K562 (cell line): ENCODE measurements around the gene TMEM150C. TPM values are rescaled to one million over a fixed set of nuclear protein-coding genes. Genes with fewer than 3 reads are reported as not detected.

Experiments used
- ATAC-seq: fragments of 200-7000 bp; cut with Tn5 transposase; 3 replicates; pipeline ENCODE4 v1.9.1; 2020; ENCODE audit warnings: moderate library complexity
- BruUV-seq: library from RNA; stranded (reverse); fragments of 400-500 nt; replicated peaks from 2 replicates; lab custom pipeline; 2021; lab: Mats Ljungman, UMichigan
- CTCF ChIA-PET: fragments of 300-600 bp; formaldehyde crosslinking; extraction: SDS; loops from one replicate; lab custom pipeline; 2021; ENCODE audit warnings: low intra/inter-chr PET ratio; lab: Yijun Ruan, JAX
- POLR2A ChIA-PET: fragments of 300-600, 350-650 bp; sonication (Branson Sonifier 250); formaldehyde crosslinking; extraction: SDS; loops from one replicate; lab custom pipeline; 2021; ENCODE audit warnings: antibody characterized with exemption, inconsistent platforms; lab: Yijun Ruan, JAX
- DNase-seq, 4 experiments: peaks; one replicate each; pipeline versions ENCODE4 v3.0.0 to v3.0.0-alpha.2; 2011 to 2018; ENCODE audit warnings: low spot score in 3 of 4, mixed read lengths in 3 of 4; ENCODE audit errors: extremely low read depth in 1 of 4
- FAIRE-seq: peaks from 2 replicates; lab custom pipeline; 2011; peaks lifted over from hg19 to GRCh38; lab: Jason Lieb, UNC
- H2AFZ ChIP-seq: 2 replicates; pipeline ENCODE4 v1.6.0; 2011; ENCODE audit warnings: low read depth, low read length, control low read depth, inconsistent platforms
- H3K27ac ChIP-seq: fragments of 200-600 bp; 3 replicates; pipeline ENCODE4 v1.8.0; 2011; ENCODE audit warnings: low read depth, mild to moderate bottlenecking, control low read depth, inconsistent platforms, low read length, moderate library complexity, mixed read lengths; ENCODE audit errors: extremely low read depth
- H3K27me3 ChIP-seq, 2 experiments: fragments of 300-600 bp in 1 of 2; 2 replicates in 1 of 2; 3 replicates in 1 of 2; pipeline versions ENCODE4 v1.6.0 to v1.8.0; 2011; ENCODE audit warnings: inconsistent platforms in 2 of 2, low read length in 2 of 2, mild to moderate bottlenecking in 1 of 2, mixed read lengths in 1 of 2, moderate library complexity in 1 of 2; ENCODE audit not compliant: control insufficient read depth in 2 of 2, insufficient read depth in 2 of 2
- H3K36me3 ChIP-seq: fragments of 300-600 bp; 3 replicates; pipeline ENCODE4 v1.8.0; 2011; ENCODE audit warnings: mild to moderate bottlenecking, low read length, inconsistent platforms; ENCODE audit not compliant: control insufficient read depth, insufficient read depth
- H3K4me1 ChIP-seq, 2 experiments: fragments of 200-600 bp in 1 of 2; replicated peaks in 1 of 2; 2 replicates in 1 of 2; 3 replicates in 1 of 2; pipeline versions ENCODE4 v1.5.1 to v1.8.0; 2011; ENCODE audit warnings: inconsistent platforms in 2 of 2, low read length in 2 of 2, mild to moderate bottlenecking in 1 of 2, mixed read lengths in 1 of 2, moderate library complexity in 1 of 2; ENCODE audit not compliant: control insufficient read depth in 2 of 2, insufficient read depth in 2 of 2
- H3K4me2 ChIP-seq: 2 replicates; pipeline ENCODE4 v1.6.1; 2011; ENCODE audit warnings: low read length, control low read depth, inconsistent platforms, mixed read lengths; ENCODE audit not compliant: insufficient read depth
- H3K4me3 ChIP-seq: fragments of 200-600 bp; sonication (generic), shearing (Covaris generic); 2 replicates; pipeline ENCODE4 v1.5.1; 2016; ENCODE audit warnings: control low read depth, inconsistent platforms
- H3K79me2 ChIP-seq: fragments of 200-600 bp; 3 replicates; pipeline ENCODE4 v1.8.0; 2011; ENCODE audit warnings: low read length, inconsistent platforms; ENCODE audit not compliant: control insufficient read depth, insufficient read depth
- H3K9ac ChIP-seq, 2 experiments: 2 replicates each; pipeline versions ENCODE4 v1.6.0 to v1.6.1; 2011; ENCODE audit warnings: low read depth in 2 of 2, low read length in 2 of 2, control low read depth in 1 of 2, inconsistent platforms in 1 of 2, mild to moderate bottlenecking in 1 of 2, mixed read lengths in 1 of 2; ENCODE audit not compliant: insufficient read depth in 1 of 2
- H3K9me1 ChIP-seq: one replicate; pipeline ENCODE4 v1.6.0; 2011; ENCODE audit warnings: inconsistent platforms, mild to moderate bottlenecking, low read length, moderate library complexity; ENCODE audit not compliant: control insufficient read depth, insufficient read depth
- H3K9me3 ChIP-seq: replicated peaks from 2 replicates; pipeline ENCODE4 v1.5.1; 2011; ENCODE audit warnings: low read depth, low read length, inconsistent platforms; ENCODE audit not compliant: control insufficient read depth, insufficient read depth
- H4K20me1 ChIP-seq: replicated peaks from 2 replicates; pipeline ENCODE4 v1.6.1; 2011; ENCODE audit warnings: low read length, inconsistent platforms, mixed read lengths; ENCODE audit not compliant: control insufficient read depth, insufficient read depth
- CREB1 ChIP-seq, 2 experiments: sonication (generic) in 1 of 2; formaldehyde crosslinking in 1 of 2; IDR thresholded peaks; 2 replicates each; pipeline versions ENCODE4 v1.6.1 to v1.8.0; 2012 to 2022; ENCODE audit warnings: inconsistent platforms in 1 of 2, mild to moderate bottlenecking in 1 of 2, missing genetic modification reagents in 1 of 2, moderate library complexity in 1 of 2
- KDM2B ChIP-seq: fragments of 250-450 bp; sonication (Bioruptor Pico); IDR thresholded peaks from 2 replicates; pipeline ENCODE4 v1.8.0; 2021; ENCODE audit warnings: mild to moderate bottlenecking, moderate library complexity
- MBD2 ChIP-seq: sonication (generic); IDR thresholded peaks from 2 replicates; pipeline ENCODE4 v1.6.1; 2016; ENCODE audit warnings: low read depth, borderline replicate concordance
- MEF2D ChIP-seq: conservative IDR thresholded peaks from 2 replicates; pipeline ENCODE4 v1.6.1; 2016; ENCODE audit warnings: low read depth, missing genetic modification characterization, missing compliant biosample characterization
- RBM25 ChIP-seq: fragments of 200-400 bp; formaldehyde crosslinking; IDR thresholded peaks from 2 replicates; pipeline ENCODE4 v1.6.1; 2018; ENCODE audit warnings: low read length, low read depth, moderate library complexity; ENCODE audit not compliant: severe bottlenecking
- SMAD1 ChIP-seq: fragments of 150-350 bp; IDR thresholded peaks from 2 replicates; pipeline ENCODE4 v1.6.1; 2014; ENCODE audit warnings: low read length, low read depth; ENCODE audit not compliant: partially characterized antibody
- ZFP30 ChIP-seq: fragments of 250-450 bp; sonication (Bioruptor Pico); IDR thresholded peaks from 2 replicates; pipeline ENCODE4 v1.8.0; 2022; ENCODE audit warnings: moderate library complexity, mild to moderate bottlenecking, inconsistent platforms, borderline replicate concordance
- ZFX ChIP-seq: sonication (generic); formaldehyde crosslinking; IDR thresholded peaks from 2 replicates; pipeline ENCODE4 v1.8.0; 2022; ENCODE audit warnings: mild to moderate bottlenecking, missing genetic modification reagents, moderate library complexity
- ZNF121 ChIP-seq: sonication (generic); formaldehyde crosslinking; conservative IDR thresholded peaks from 2 replicates; pipeline ENCODE4 v1.8.0; 2022; ENCODE audit warnings: missing genetic modification reagents
- ZNF232 ChIP-seq: sonication (generic); formaldehyde crosslinking; IDR thresholded peaks from 2 replicates; pipeline ENCODE4 v1.8.0; 2022; ENCODE audit warnings: mild to moderate bottlenecking, missing genetic modification reagents
- ZNF780A ChIP-seq: fragments of 250-450 bp; sonication (Bioruptor Pico); IDR thresholded peaks from 2 replicates; pipeline ENCODE4 v1.5.0; 2021; ENCODE audit warnings: mild to moderate bottlenecking
- WGBS: fragments of 100-300 bp; shearing (Covaris generic); methylation state at CpG from one replicate; pipeline ENCODE4 v1.1.6; 2016; ENCODE audit warnings: low coverage, mixed read lengths; ENCODE audit not compliant: insufficient coverage; ENCODE audit errors: missing lambda C conversion rate; 5-methylcytosine and 5-hydroxymethylcytosine counted together
- in situ Hi-C: fragments of 300-500 bp; cut with MboI; formaldehyde crosslinking; loops from 4 replicates; pipeline ENCODE4 v1.15.0; 2018; ENCODE audit warnings: inconsistent platforms, mixed read lengths
- intact Hi-C: fragments of 100-400 bp; cut with micrococcal nuclease; formaldehyde crosslinking; loops from 2 replicates; pipeline ENCODE4 v1.14.2; 2022
- polyA plus RNA-seq, 8 experiments: library from polyadenylated mRNA; depleted of rRNA in 4 of 8; stranded (reverse) in 5 of 8; unstranded in 3 of 8; fragments of >200 nt; fragmentation: Nextera tagmentation in 2 of 8; fragmentation: Illumina TruSeq in 1 of 8; extraction: Ambion mirVana in 2 of 8; extraction: Trizol in 1 of 8; gene quantifications; 2 replicates each; pipeline versions ENCODE4 v1.2.1 to v1.2.3, GENCODE V29; 2011 to 2014; ENCODE audit warnings: inconsistent platforms in 1 of 8, missing spikeins in 1 of 8
- total RNA-seq, 7 experiments: library from RNA; depleted of rRNA in 6 of 7; stranded (reverse); fragments of >200 nt in 6 of 7; fragmentation: Illumina TruSeq in 2 of 7; extraction: Trizol in 2 of 7; gene quantifications; 2 replicates each; pipeline versions ENCODE4 v1.2.1 to v1.2.3, GENCODE V29; 2011 to 2021; ENCODE audit warnings: low replicate concordance in 1 of 7

The TMEM150C gene
- total and polyA plus RNA-seq, 9 of the 15 experiments (the other 6 are each of a cell fraction or from before 2014, with no cell fraction given), result 0.07 TPM; not detected in 8

GRCh38 chr4:82436780-82437179 lies 125.0 kb downstream of the TMEM150C start:
- no TSS peak for BruUV-seq
- DNase-seq (no peak), FAIRE-seq (no peak), ATAC-seq (no peak)
- no peak overlapping the region for H3K9ac ChIP-seq
- peaks cover 10% of the 10 kb centered on the region in 2 experiments; a peak in 3 of 5 replicates for H3K4me1 ChIP-seq
- peaks cover 5% of the 10 kb centered on the region; the same call in 1 of the 2 replicates for H4K20me1 ChIP-seq
- H3K4me3 ChIP-seq, result no peak overlapping the region
- TF ChIP-seq CREB1 (IDR thresholded peaks at IDR 0.05) (no peak), CREB1 (CRISPR knock-in tag; IDR thresholded peaks at IDR 0.05) (no peak), ZFX (CRISPR knock-in tag) (no peak), ZFP30 (no peak), KDM2B (no peak), ZNF121 (CRISPR knock-in tag) (peak; percentile 75), MEF2D (tag) (no peak), RBM25 (peak; percentile 22), ZNF232 (CRISPR knock-in tag) (no peak), MBD2 (no peak), SMAD1 (no peak), ZNF780A (CRISPR knock-in tag) (no peak)
- no peaks in the 10 kb centered on the region for H3K9me1 ChIP-seq
- 97% methylated on average over 4 of the region's 4 CpGs for WGBS
- in situ Hi-C loops, result no loop called here
- H3K79me2 ChIP-seq, result peaks cover 98% of the 10 kb centered on the region
- no peak overlapping the region for H3K4me2 ChIP-seq
- H3K27me3 ChIP-seq, result no peaks in the 10 kb centered on the region
- intact Hi-C loops, result no loop called here
- CTCF ChIA-PET, result no interaction called here
- no peak overlapping the region for H3K27ac ChIP-seq
- H3K9me3 ChIP-seq, result 0 out of 2 replicates have a peak, but pooled peaks cover 1% of the 10 kb centered on the region
- POLR2A ChIA-PET, result interaction anchor here (0.7 to 4.9 kb wide), 2 partner anchors 8 to 487 kb away, joined by 3 to 29 read pairs; partner anchors contain the start of gene HNRNPDL
- H2AFZ ChIP-seq, result no peak overlapping the region
- peaks cover 53% of the 10 kb centered on the region; the same call in 2 of the 3 replicates for H3K36me3 ChIP-seq
